OCI-LY1 (cell line): ENCODE data around the gene GNRHR.

Experiments used
- EZH2 ChIP-seq: fragments of 200-600 bp; sonication (generic), shearing (Covaris generic); IDR thresholded peaks from 2 replicates; pipeline ENCODE4 v1.8.0; 2017; ENCODE audit warnings: borderline replicate concordance, mixed run types, mild to moderate bottlenecking, antibody characterized with exemption, low read length, moderate library complexity, mixed read lengths
- TF ChIP-seq, protein P1 (sequence below): fragments of 200-600 bp; sonication (generic), shearing (Covaris generic); IDR thresholded peaks from 2 replicates; pipeline ENCODE4 v1.5.1; 2017; ENCODE audit warnings: mild to moderate bottlenecking, antibody characterized with exemption, low read length, moderate library complexity, mixed read lengths

- no peak for TF ChIP-seq EZH2
- TF ChIP-seq, protein P1, sequence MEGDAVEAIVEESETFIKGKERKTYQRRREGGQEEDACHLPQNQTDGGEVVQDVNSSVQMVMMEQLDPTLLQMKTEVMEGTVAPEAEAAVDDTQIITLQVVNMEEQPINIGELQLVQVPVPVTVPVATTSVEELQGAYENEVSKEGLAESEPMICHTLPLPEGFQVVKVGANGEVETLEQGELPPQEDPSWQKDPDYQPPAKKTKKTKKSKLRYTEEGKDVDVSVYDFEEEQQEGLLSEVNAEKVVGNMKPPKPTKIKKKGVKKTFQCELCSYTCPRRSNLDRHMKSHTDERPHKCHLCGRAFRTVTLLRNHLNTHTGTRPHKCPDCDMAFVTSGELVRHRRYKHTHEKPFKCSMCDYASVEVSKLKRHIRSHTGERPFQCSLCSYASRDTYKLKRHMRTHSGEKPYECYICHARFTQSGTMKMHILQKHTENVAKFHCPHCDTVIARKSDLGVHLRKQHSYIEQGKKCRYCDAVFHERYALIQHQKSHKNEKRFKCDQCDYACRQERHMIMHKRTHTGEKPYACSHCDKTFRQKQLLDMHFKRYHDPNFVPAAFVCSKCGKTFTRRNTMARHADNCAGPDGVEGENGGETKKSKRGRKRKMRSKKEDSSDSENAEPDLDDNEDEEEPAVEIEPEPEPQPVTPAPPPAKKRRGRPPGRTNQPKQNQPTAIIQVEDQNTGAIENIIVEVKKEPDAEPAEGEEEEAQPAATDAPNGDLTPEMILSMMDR: no peak
Observed at GRCh38 chr4:67694662-67695061, 59.5 kb downstream of the GNRHR start.
